Measurements from ENCODE around the gene CPA5.

The CPA5 gene

GRCh38 chr7:130302649-130303048 lies 42.0 kb upstream of the CPA5 start:
- no peak for TF ChIP-seq CTCF (IDR thresholded peaks at IDR 0.05; ENCODE audit: insufficient read depth, missing control alignments)
- no peak for FAIRE-seq
- DNase-seq (ENCODE audit: insufficient read length, low spot score), result no peak

- FAIRE-seq, result no peak
- no peak for DNase-seq (ENCODE audit: insufficient read length, low spot score)
- TF ChIP-seq CTCF (IDR thresholded peaks at IDR 0.05; ENCODE audit: insufficient read depth, missing control alignments), result no peak
Observed at GRCh38 chr7:130303127-130303526, 41.5 kb upstream of the CPA5 start.

GRCh38 chr7:130303551-130303950 lies 41.1 kb upstream of the CPA5 start:
- no peak for TF ChIP-seq CTCF (IDR thresholded peaks at IDR 0.05; ENCODE audit: insufficient read depth, missing control alignments)
- DNase-seq (ENCODE audit: insufficient read length, low spot score), result no peak
- no peak for FAIRE-seq

- no peak for FAIRE-seq
- no peak for DNase-seq (ENCODE audit: insufficient read length, low spot score)
- TF ChIP-seq CTCF (IDR thresholded peaks at IDR 0.05; ENCODE audit: insufficient read depth, missing control alignments), result no peak
Observed at GRCh38 chr7:130303982-130304381, 40.6 kb upstream of the CPA5 start.

GRCh38 chr7:130304878-130305277 lies 39.7 kb upstream of the CPA5 start:
- TF ChIP-seq CTCF (IDR thresholded peaks at IDR 0.05; ENCODE audit: insufficient read depth, missing control alignments), result no peak
- DNase-seq (ENCODE audit: insufficient read length, low spot score), result no peak
- no peak for FAIRE-seq

GRCh38 chr7:130305433-130306042 lies 39.1 kb upstream of the CPA5 start:
- DNase-seq (ENCODE audit: insufficient read length, low spot score), result no peak
- TF ChIP-seq CTCF (IDR thresholded peaks at IDR 0.05; ENCODE audit: insufficient read depth, missing control alignments), result no peak
- no peak for FAIRE-seq

- no peak for DNase-seq (ENCODE audit: insufficient read length, low spot score)
- no peak for TF ChIP-seq CTCF (IDR thresholded peaks at IDR 0.05; ENCODE audit: insufficient read depth, missing control alignments)
- no peak for FAIRE-seq
Observed at GRCh38 chr7:130309986-130310385, 34.6 kb upstream of the CPA5 start.
